ENCODE results near the gene ZNF687. TPM values are rescaled to one million over a fixed set of nuclear protein-coding genes. Genes with fewer than 3 reads are reported as not detected.

Gene ZNF687
- total RNA-seq, 2 experiments from 2014 or later = 20.9 to 31.6 TPM

- peak; percentile 97 for DNase-seq (ENCODE audit: low spot score)
- peak within 1 kb of the TSS; percentile 45 for H3K27ac ChIP-seq (ENCODE audit: low read depth, low read length, poor library complexity, severe bottlenecking)
- TF ChIP-seq, protein P1, sequence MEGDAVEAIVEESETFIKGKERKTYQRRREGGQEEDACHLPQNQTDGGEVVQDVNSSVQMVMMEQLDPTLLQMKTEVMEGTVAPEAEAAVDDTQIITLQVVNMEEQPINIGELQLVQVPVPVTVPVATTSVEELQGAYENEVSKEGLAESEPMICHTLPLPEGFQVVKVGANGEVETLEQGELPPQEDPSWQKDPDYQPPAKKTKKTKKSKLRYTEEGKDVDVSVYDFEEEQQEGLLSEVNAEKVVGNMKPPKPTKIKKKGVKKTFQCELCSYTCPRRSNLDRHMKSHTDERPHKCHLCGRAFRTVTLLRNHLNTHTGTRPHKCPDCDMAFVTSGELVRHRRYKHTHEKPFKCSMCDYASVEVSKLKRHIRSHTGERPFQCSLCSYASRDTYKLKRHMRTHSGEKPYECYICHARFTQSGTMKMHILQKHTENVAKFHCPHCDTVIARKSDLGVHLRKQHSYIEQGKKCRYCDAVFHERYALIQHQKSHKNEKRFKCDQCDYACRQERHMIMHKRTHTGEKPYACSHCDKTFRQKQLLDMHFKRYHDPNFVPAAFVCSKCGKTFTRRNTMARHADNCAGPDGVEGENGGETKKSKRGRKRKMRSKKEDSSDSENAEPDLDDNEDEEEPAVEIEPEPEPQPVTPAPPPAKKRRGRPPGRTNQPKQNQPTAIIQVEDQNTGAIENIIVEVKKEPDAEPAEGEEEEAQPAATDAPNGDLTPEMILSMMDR (conservative IDR thresholded peaks at IDR 0.05; ENCODE audit: low read length) = no peak
- TF ChIP-seq EZH2phosphoT487 (IDR thresholded peaks at IDR 0.05; ENCODE audit: borderline replicate concordance, low read depth, low read length) = no peak
- no peaks in the 10 kb centered on the region for H3K9me2 ChIP-seq (ENCODE audit: insufficient read depth, low read length)
- peaks cover 4% of the 10 kb centered on the region for H3K4me1 ChIP-seq (ENCODE audit: insufficient read depth, low read length, poor library complexity, severe bottlenecking)
- no peaks in the 10 kb centered on the region for H3K9me3 ChIP-seq (ENCODE audit: low read length)
- H2AFZ ChIP-seq (ENCODE audit: low read length) = peak within 1 kb of the TSS; percentile 58; the same call in 1 of the 2 replicates
- no peaks in the 10 kb centered on the region for H4K20me1 ChIP-seq (ENCODE audit: insufficient read depth, low read length)
- peaks cover 43% of the 10 kb centered on the region for H3K79me2 ChIP-seq (ENCODE audit: insufficient read depth, low read depth, low read length)
- ChIA-PET CTCF (ENCODE audit: unreplicated experiment) (interaction anchor here (0.6 kb wide), 3 partner anchors 8 to 1370 kb away, joined by 4 to 6 read pairs (median 6); no protein-coding TSS in a partner anchor), POLR2A (interaction anchor here (0.6 to 1.7 kb wide), 13 partner anchors 9 to 131 kb away, joined by 3 to 9 read pairs (median 6); partner anchors contain the start of genes VPS72 and ZNF687)
- BruUV-seq (replicated peaks) = no TSS peak
- peak within 1 kb of the TSS; percentile 90 for H3K4me3 ChIP-seq (ENCODE audit: low read depth, low read length, poor library complexity, severe bottlenecking)
- H3K4me2 ChIP-seq (ENCODE audit: low read length) = peak within 1 kb of the TSS; percentile 82
- intact Hi-C loops (cut with micrococcal nuclease; ENCODE audit: unreplicated experiment) = loop anchor here (1.0 kb wide), 1 partner anchor 27 kb away; no protein-coding TSS in a partner anchor
- peaks cover 11% of the 10 kb centered on the region for H3K36me3 ChIP-seq (ENCODE audit: insufficient read depth, low read length)
These were observed 27.6 kb upstream of the ZNF687 start, which contains the start of gene PSMD4 for GRCh38 chr1:151254217-151255213. Gene PSMD4 (plus strand): TSS chr1:151254734. CDS start chr1:151254783, 49 bp downstream.

- intact Hi-C loops (cut with micrococcal nuclease; ENCODE audit: unreplicated experiment) = no loop called here
- peaks cover 43% of the 10 kb centered on the region for H3K79me2 ChIP-seq (ENCODE audit: insufficient read depth, low read depth, low read length)
- peak overlapping the region; percentile 58; the same call in 1 of the 2 replicates for H2AFZ ChIP-seq (ENCODE audit: low read length)
These were observed 26.7 kb upstream of the ZNF687 start for GRCh38 chr1:151255381-151255780.

More at GRCh38 chr1:151255381-151255780, 26.7 kb upstream of the ZNF687 start:
- H3K4me3 ChIP-seq (ENCODE audit: low read depth, low read length, poor library complexity, severe bottlenecking) = peak overlapping the region; percentile 90
- TF ChIP-seq EZH2phosphoT487 (IDR thresholded peaks at IDR 0.05; ENCODE audit: borderline replicate concordance, low read depth, low read length) = no peak
- TF ChIP-seq, protein P1 (conservative IDR thresholded peaks at IDR 0.05; ENCODE audit: low read length) = no peak
- H4K20me1 ChIP-seq (ENCODE audit: insufficient read depth, low read length) = no peaks in the 10 kb centered on the region
- ChIA-PET CTCF (ENCODE audit: unreplicated experiment) (no interaction called here), POLR2A (interaction anchor here (0.6 to 1.7 kb wide), 8 partner anchors 10 to 114 kb away, joined by 3 to 9 read pairs (median 4); partner anchors contain the start of gene VPS72)
- peak overlapping the region; percentile 82 for H3K4me2 ChIP-seq (ENCODE audit: low read length)
- no peaks in the 10 kb centered on the region for H3K9me2 ChIP-seq (ENCODE audit: insufficient read depth, low read length)
- H3K4me1 ChIP-seq (ENCODE audit: insufficient read depth, low read length, poor library complexity, severe bottlenecking) = peaks cover 4% of the 10 kb centered on the region
- H3K9me3 ChIP-seq (ENCODE audit: low read length) = no peaks in the 10 kb centered on the region
- peak overlapping the region; percentile 45 for H3K27ac ChIP-seq (ENCODE audit: low read depth, low read length, poor library complexity, severe bottlenecking)
- BruUV-seq (replicated peaks) = TSS peak; percentile 86
- peaks cover 3% of the 10 kb centered on the region; the same call in 1 of the 2 replicates for H3K36me3 ChIP-seq (ENCODE audit: insufficient read depth, low read length)
- peak; percentile 36 for DNase-seq (ENCODE audit: low spot score)

Measured in OCI-LY7 (cell line).